Neutrophil (primary cell): Measurements from ENCODE around the gene CDK9.

Experiments used
- H3K27ac ChIP-seq: fragments of 200-600 bp; sonication (generic); 2 replicates; pipeline ENCODE4 v1.5.1; 2016; ENCODE audit warnings: mild to moderate bottlenecking, moderate library complexity
- H3K27me3 ChIP-seq: fragments of 200-600 bp; sonication (generic); 2 replicates; pipeline ENCODE4 v1.6.0; 2016; ENCODE audit warnings: mild to moderate bottlenecking
- H3K36me3 ChIP-seq: fragments of 200-600 bp; sonication (generic); 2 replicates; pipeline ENCODE4 v1.5.1; 2017
- H3K4me1 ChIP-seq, 2 experiments: fragments of 200-600 bp in 1 of 2; sonication (generic) in 1 of 2; 1 replicate in 1 of 2; 2 replicates in 1 of 2; pipeline versions ENCODE4 v1.5.1 to v1.6.1; 2013 to 2016; ENCODE audit warnings: low read depth in 1 of 2, low read length in 1 of 2, mild to moderate bottlenecking in 1 of 2, moderate library complexity in 1 of 2; ENCODE audit not compliant: control insufficient read depth in 1 of 2, insufficient read depth in 1 of 2
- H3K4me3 ChIP-seq, 2 experiments: fragments of 200-600 bp in 1 of 2; sonication (generic) in 1 of 2; 1 replicate in 1 of 2; 2 replicates in 1 of 2; pipeline ENCODE4 v1.5.1; 2013 to 2016; ENCODE audit warnings: low read depth in 1 of 2, low read length in 1 of 2, mild to moderate bottlenecking in 1 of 2, moderate library complexity in 1 of 2
- H3K9me3 ChIP-seq: fragments of 200-600 bp; sonication (generic); 2 replicates; pipeline ENCODE4 v1.5.1; 2016
- TF ChIP-seq, protein P1 (sequence below): fragments of 200-600 bp; sonication (generic); IDR thresholded peaks from 2 replicates; pipeline ENCODE4 v1.5.1; 2016; ENCODE audit warnings: antibody characterized with exemption

The CDK9 gene

DNA sequence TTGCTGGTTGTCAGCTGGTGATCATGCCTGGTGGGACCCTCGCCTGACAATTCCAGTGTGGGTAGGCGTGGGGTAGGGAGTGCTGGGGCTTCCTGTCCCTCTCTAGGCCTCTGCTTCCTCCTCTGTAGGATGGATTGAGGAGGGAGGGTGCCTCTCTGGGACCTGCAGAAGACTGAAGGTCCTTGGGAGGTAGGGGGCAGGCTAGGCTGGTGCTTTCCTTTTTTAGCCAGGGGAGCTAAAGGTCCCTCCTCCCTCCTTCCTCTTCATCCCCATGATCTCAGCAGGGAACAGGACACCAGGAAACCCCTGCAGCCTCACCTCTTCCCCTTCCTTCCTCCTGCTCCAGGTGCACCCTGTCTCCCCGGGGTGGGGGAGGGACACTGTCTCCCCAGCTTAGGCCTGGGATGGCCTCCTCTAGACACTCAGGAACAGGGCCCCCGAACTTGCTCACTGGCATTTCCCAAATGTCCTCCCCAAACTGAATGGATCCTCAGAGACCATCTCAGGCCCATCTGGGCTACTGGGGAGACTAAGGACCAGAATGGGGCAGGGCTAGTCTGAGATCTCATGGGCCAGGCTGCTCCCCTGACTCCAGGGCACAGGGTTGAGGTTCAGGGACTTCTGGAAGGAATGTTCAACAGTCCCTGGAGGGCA lies 15.8 kb upstream of the CDK9 start:
- Histone ChIP-seq H3K4me1 (peaks cover 69 to 76% of the 10 kb centered on the region in 2 experiments), H3K27ac (peak overlapping the region; percentile 88)
- TF ChIP-seq, protein P1, sequence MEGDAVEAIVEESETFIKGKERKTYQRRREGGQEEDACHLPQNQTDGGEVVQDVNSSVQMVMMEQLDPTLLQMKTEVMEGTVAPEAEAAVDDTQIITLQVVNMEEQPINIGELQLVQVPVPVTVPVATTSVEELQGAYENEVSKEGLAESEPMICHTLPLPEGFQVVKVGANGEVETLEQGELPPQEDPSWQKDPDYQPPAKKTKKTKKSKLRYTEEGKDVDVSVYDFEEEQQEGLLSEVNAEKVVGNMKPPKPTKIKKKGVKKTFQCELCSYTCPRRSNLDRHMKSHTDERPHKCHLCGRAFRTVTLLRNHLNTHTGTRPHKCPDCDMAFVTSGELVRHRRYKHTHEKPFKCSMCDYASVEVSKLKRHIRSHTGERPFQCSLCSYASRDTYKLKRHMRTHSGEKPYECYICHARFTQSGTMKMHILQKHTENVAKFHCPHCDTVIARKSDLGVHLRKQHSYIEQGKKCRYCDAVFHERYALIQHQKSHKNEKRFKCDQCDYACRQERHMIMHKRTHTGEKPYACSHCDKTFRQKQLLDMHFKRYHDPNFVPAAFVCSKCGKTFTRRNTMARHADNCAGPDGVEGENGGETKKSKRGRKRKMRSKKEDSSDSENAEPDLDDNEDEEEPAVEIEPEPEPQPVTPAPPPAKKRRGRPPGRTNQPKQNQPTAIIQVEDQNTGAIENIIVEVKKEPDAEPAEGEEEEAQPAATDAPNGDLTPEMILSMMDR = no peak

DNA sequence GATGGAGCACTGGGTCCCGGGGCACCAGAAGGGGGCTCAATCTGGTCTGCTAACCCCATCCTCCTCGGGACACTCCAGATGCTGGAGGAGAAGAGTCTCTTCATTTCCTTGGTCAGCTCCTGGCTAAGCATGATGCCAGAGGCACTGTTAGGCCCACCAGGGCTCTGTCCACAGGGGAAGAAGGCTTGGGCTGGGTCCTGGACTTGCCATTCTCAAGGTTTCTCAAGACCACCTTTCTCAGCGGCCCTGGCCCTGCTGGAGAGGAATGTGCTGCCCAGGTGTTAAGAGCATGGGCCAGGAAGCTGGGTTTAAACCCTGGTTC lies 15.3 kb upstream of the CDK9 start:
- peaks cover 73 to 79% of the 10 kb centered on the region in 2 experiments for H3K4me1 ChIP-seq
- TF ChIP-seq, protein P1 = no peak
- H3K9me3 ChIP-seq = no peaks in the 10 kb centered on the region
- H3K36me3 ChIP-seq = peaks cover 90% of the 10 kb centered on the region
- H3K27me3 ChIP-seq = no peaks in the 10 kb centered on the region
- peak overlapping the region; percentile 88 for H3K27ac ChIP-seq
- peak overlapping the region; percentile 79 to 80 for H3K4me3 ChIP-seq

More for the DNA sequence above, 15.8 kb upstream of the CDK9 start:
- Histone ChIP-seq H3K27me3 (no peaks in the 10 kb centered on the region), H3K9me3 (no peaks in the 10 kb centered on the region), H3K36me3 (peaks cover 90% of the 10 kb centered on the region), H3K4me3 (peak overlapping the region; percentile 79 to 80)

DNA sequence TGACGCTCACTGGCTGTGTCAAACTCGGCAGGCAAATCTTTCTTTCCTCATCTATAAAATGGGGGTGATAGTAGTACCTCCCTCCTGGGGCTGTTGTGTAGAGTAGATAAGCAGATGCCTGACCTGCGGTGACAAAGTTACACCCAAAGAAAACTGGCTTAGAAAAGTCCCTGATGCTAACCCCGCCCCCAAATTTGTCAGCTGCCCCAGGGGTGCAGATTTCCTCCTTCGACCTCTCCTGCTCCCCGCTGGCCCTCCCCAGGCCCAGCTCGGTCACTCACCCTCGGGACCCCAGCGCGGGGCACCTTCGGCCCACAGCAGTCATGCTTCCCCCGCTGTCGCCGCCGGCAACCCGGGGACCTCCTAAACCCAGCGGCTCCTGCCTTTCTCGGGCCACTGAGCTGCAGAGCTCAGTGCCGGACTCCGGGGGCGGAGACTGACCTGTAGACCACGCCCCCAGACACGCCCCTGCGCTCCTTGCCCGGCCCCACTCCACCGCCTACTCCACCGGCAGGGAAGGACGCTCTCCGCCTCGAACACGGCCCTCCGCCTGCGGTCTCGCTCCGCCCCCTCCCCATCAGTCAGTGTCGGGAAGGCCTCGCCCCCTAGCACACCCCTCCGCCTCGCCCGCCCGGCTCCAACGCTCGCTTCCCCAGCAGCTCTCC lies 14.8 kb upstream of the CDK9 start:
- Histone ChIP-seq H3K9me3 (no peaks in the 10 kb centered on the region), H3K4me1 (peaks cover 78 to 84% of the 10 kb centered on the region in 2 experiments), H3K4me3 (peak overlapping the region; percentile 79 to 80), H3K27me3 (no peaks in the 10 kb centered on the region), H3K27ac (peak overlapping the region; percentile 88), H3K36me3 (peaks cover 88% of the 10 kb centered on the region)
- TF ChIP-seq, protein P1 = peak; percentile 69

DNA sequence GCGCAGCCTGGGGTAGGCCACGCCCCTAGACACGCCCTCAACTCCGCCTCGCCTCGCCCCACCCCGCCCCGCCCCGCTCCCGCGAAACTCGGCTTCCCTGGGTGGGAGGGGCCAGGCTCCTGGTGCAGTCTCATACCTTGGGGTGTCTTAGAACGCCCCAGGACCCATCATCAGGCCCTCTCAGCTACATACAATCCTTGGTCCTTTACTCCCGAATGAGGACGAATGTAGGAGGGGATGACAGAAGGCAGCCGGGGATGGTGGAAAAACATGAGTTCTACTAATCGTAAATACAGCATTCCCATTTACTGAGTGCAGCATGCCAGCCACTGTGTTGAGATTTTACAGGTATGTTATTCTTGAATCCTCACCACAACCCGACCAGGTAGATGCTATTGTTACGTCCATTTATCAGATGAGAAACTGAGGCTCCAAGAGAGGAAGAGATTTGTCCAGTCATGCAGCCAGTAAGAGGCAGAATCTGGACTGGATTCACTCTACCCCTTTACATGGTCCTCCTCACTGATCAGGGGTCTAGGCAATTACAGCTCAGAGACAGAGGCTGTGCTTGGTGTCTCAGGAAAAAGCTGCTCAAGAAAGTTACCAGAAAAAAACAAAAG lies 14.2 kb upstream of the CDK9 start:
- Histone ChIP-seq H3K4me3 (peak overlapping the region; percentile 79 to 80), H3K27me3 (no peaks in the 10 kb centered on the region), H3K36me3 (peaks cover 85% of the 10 kb centered on the region), H3K27ac (peak overlapping the region; percentile 88), H3K9me3 (no peaks in the 10 kb centered on the region), H3K4me1 (peaks cover 85 to 91% of the 10 kb centered on the region in 2 experiments)
- TF ChIP-seq, protein P1 = no peak

DNA sequence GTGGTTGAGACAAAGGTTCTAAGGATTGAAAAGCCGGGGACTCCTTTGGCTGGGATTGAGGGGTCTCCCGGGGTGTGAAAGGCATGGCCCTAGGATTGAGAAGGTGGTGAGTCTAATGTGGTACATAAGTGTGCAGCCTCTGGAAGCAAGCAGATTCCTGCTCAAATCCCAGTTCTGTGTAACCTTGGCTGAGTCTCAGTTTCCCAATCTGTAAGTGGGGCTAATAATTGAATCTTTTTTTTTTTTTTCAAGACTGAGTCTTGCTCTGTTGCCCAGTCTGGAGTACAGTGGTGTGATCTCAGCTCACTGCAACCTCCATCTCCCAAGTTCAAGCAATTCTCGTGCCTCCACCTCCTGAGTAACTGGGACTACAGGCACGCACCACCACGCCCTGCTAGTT lies 13.2 kb upstream of the CDK9 start:
- Histone ChIP-seq H3K36me3 (peaks cover 77% of the 10 kb centered on the region), H3K4me1 (peaks cover 86 to 89% of the 10 kb centered on the region in 2 experiments), H3K9me3 (no peaks in the 10 kb centered on the region), H3K27ac (peak overlapping the region; percentile 88), H3K4me3 (no peak overlapping the region), H3K27me3 (no peaks in the 10 kb centered on the region)
- TF ChIP-seq, protein P1 = no peak
